SK-N-MC (cell line): ENCODE data around the gene YBX2.

Source experiments
- DNase-seq: peaks from one replicate; pipeline ENCODE4 v3.0.0-alpha.2; 2011; ENCODE audit warnings: low read depth, low spot score
- H3K27ac ChIP-seq: fragments of 200-600 bp; sonication (generic); 2 replicates; pipeline ENCODE4 v1.5.1; 2016; ENCODE audit warnings: mixed run types
- H3K36me3 ChIP-seq: fragments of 200-600 bp; sonication (generic); 2 replicates; pipeline ENCODE4 v1.6.1; 2017; ENCODE audit warnings: antibody characterized with exemption, low read length, mixed read lengths; ENCODE audit not compliant: insufficient read depth
- H3K4me3 ChIP-seq: fragments of 200-600 bp; sonication (generic); 2 replicates; pipeline ENCODE4 v1.5.1; 2016
- H3K9ac ChIP-seq: fragments of 200-600 bp; sonication (generic); 2 replicates; pipeline ENCODE4 v1.8.0; 2017; ENCODE audit warnings: mixed run types, mixed read lengths; ENCODE audit not compliant: insufficient read length
- H3K9me3 ChIP-seq: fragments of 200-600 bp; sonication (generic); 2 replicates; pipeline ENCODE4 v1.6.1; 2017; ENCODE audit warnings: low read depth, mild to moderate bottlenecking, antibody characterized with exemption, low read length, moderate library complexity, mixed read lengths
- EZH2 ChIP-seq: fragments of 200-600 bp; sonication (generic); IDR thresholded peaks from one replicate; pipeline ENCODE4 v1.6.1; 2017; ENCODE audit warnings: antibody characterized with exemption
- FOXP2 ChIP-seq: optimal IDR thresholded peaks from 2 replicates; pipeline ENCODE3; 2011; ENCODE audit warnings: mild to moderate bottlenecking, moderate library complexity; ENCODE audit not compliant: insufficient read depth; ENCODE audit errors: extremely low read length, control extremely low read depth
- POLR2AphosphoS5 ChIP-seq: IDR thresholded peaks from 2 replicates; pipeline ENCODE4 v1.6.1; 2012; ENCODE audit warnings: mild to moderate bottlenecking, low read depth, low read length, borderline replicate concordance

Gene YBX2

GRCh38 chr17:7308625-7309433 lies 14.4 kb upstream of the YBX2 start:
- DNase-seq, result no peak
- Histone ChIP-seq H3K27ac (peak overlapping the region; percentile 96), H3K4me3 (peak overlapping the region; percentile 88), H3K9ac (peak overlapping the region; percentile 97), H3K9me3 (no peaks in the 10 kb centered on the region), H3K36me3 (peaks cover 47% of the 10 kb centered on the region)
- TF ChIP-seq EZH2 (no peak), FOXP2 (no peak), POLR2AphosphoS5 (no peak; the same call in 1 of the 2 replicates)

GRCh38 chr17:7307686-7308624 lies 13.5 kb upstream of the YBX2 start:
- peak overlapping the region; percentile 88 for H3K4me3 ChIP-seq
- H3K9ac ChIP-seq, result peak overlapping the region; percentile 97
- H3K9me3 ChIP-seq, result no peaks in the 10 kb centered on the region
- peak overlapping the region; percentile 96 for H3K27ac ChIP-seq
- H3K36me3 ChIP-seq, result peaks cover 40% of the 10 kb centered on the region
- no peak for DNase-seq
- TF ChIP-seq POLR2AphosphoS5, result no peak
- no peak for TF ChIP-seq EZH2
- no peak for TF ChIP-seq FOXP2

GRCh38 chr17:7306911-7307685 lies 12.7 kb upstream of the YBX2 start, which contains the start of gene EIF5A:
Gene EIF5A (plus strand): TSS chr17:7307628. CDS start chr17:7309636, 2,008 bp downstream.
- TF ChIP-seq POLR2AphosphoS5 (peak; percentile 82), EZH2 (no peak), FOXP2 (peak; percentile 50)
- peak; percentile 96 for DNase-seq
- H3K36me3 ChIP-seq, result peaks cover 32% of the 10 kb centered on the region
- H3K4me3 ChIP-seq, result peak within 1 kb of the TSS; percentile 88
- H3K9ac ChIP-seq, result peak within 1 kb of the TSS; percentile 97
- H3K9me3 ChIP-seq, result no peaks in the 10 kb centered on the region
- peak within 1 kb of the TSS; percentile 96 for H3K27ac ChIP-seq

- H3K36me3 ChIP-seq, result peaks cover 4% of the 10 kb centered on the region
- H3K27ac ChIP-seq, result no peak overlapping the region
- no peak for DNase-seq
- no peaks in the 10 kb centered on the region for H3K9me3 ChIP-seq
- H3K9ac ChIP-seq, result no peak overlapping the region
- no peak overlapping the region for H3K4me3 ChIP-seq
- TF ChIP-seq POLR2AphosphoS5 (no peak), FOXP2 (no peak), EZH2 (no peak)
Observed at GRCh38 chr17:7304179-7304578, 9.7 kb upstream of the YBX2 start.

- Histone ChIP-seq H3K9me3 (no peaks in the 10 kb centered on the region), H3K9ac (peak overlapping the region; percentile 14), H3K36me3 (no peaks in the 10 kb centered on the region), H3K4me3 (peak overlapping the region; percentile 54), H3K27ac (no peak overlapping the region)
- no peak for DNase-seq
- TF ChIP-seq EZH2 (no peak), FOXP2 (peak; percentile 18)
Observed at GRCh38 chr17:7296189-7296861, 1.9 kb upstream of the YBX2 start.

GRCh38 chr17:7295230-7296180 lies 1.1 kb upstream of the YBX2 start:
- peak overlapping the region; percentile 81 for H3K4me3 ChIP-seq

More at GRCh38 chr17:7295230-7296180, 1.1 kb upstream of the YBX2 start:
- DNase-seq, result no peak
- Histone ChIP-seq H3K9ac (no peak overlapping the region), H3K36me3 (no peaks in the 10 kb centered on the region), H3K9me3 (no peaks in the 10 kb centered on the region), H3K27ac (no peak overlapping the region)
- TF ChIP-seq EZH2, result no peak
